Glutamatergic neuron (in vitro differentiated cells): ENCODE measurements around the gene PRSS12. TPM values are rescaled to one million over a fixed set of nuclear protein-coding genes. Genes with fewer than 3 reads are reported as not detected.

Experiments used
- DNase-seq: peaks from one replicate; pipeline ENCODE4 v3.0.0; 2022
- H3K27ac Mint-ChIP-seq: one replicate; pipeline ENCODE4 v1.8.0; 2020; ENCODE audit warnings: mild to moderate bottlenecking, mixed read lengths, inconsistent platforms; ENCODE audit not compliant: unreplicated experiment
- H3K27me3 Mint-ChIP-seq: one replicate; pipeline ENCODE4 v1.8.0; 2020; ENCODE audit warnings: mild to moderate bottlenecking, moderate library complexity, mixed read lengths, inconsistent platforms; ENCODE audit not compliant: unreplicated experiment
- H3K36me3 Mint-ChIP-seq: one replicate; pipeline ENCODE4 v1.8.0; 2020; ENCODE audit warnings: mild to moderate bottlenecking, mixed read lengths, inconsistent platforms; ENCODE audit not compliant: unreplicated experiment
- H3K4me1 Mint-ChIP-seq: one replicate; pipeline ENCODE4 v1.8.0; 2020; ENCODE audit warnings: mild to moderate bottlenecking, low read depth, mixed read lengths, inconsistent platforms; ENCODE audit not compliant: unreplicated experiment
- H3K4me3 Mint-ChIP-seq: one replicate; pipeline ENCODE4 v1.8.0; 2020; ENCODE audit warnings: mild to moderate bottlenecking, mixed read lengths, inconsistent platforms; ENCODE audit not compliant: unreplicated experiment
- H3K9me3 Mint-ChIP-seq: one replicate; pipeline ENCODE4 v1.8.0; 2020; ENCODE audit warnings: mild to moderate bottlenecking, moderate library complexity, mixed read lengths, inconsistent platforms; ENCODE audit not compliant: unreplicated experiment
- total RNA-seq: library from RNA; stranded (reverse); fragmentation: NEBNext Ultra II Directional; extraction: Animal tissue kit (Norgen Biotek cat#: 25700); gene quantifications from one replicate; pipeline ENCODE4 v1.2.1, GENCODE V29; 2021; ENCODE audit not compliant: unreplicated experiment
- TF ChIP-seq, protein P1 (sequence below): fragments of 200-600 bp; sonication (generic); IDR thresholded peaks from one replicate; pipeline ENCODE4 v1.5.0; 2021; ENCODE audit not compliant: partially characterized antibody, unreplicated experiment

Gene PRSS12
- total RNA-seq, 1 donor from 2014 or later = 113 TPM

GRCh38 chr4:118287711-118288451 is 64.9 kb downstream of the PRSS12 start:
- H3K4me1 Mint-ChIP-seq = peaks cover 7% of the 10 kb centered on the region
- no peaks in the 10 kb centered on the region for H3K9me3 Mint-ChIP-seq
- H3K27me3 Mint-ChIP-seq = no peaks in the 10 kb centered on the region
- H3K27ac Mint-ChIP-seq = no peak overlapping the region
- H3K36me3 Mint-ChIP-seq = no peaks in the 10 kb centered on the region
- TF ChIP-seq, protein P1, sequence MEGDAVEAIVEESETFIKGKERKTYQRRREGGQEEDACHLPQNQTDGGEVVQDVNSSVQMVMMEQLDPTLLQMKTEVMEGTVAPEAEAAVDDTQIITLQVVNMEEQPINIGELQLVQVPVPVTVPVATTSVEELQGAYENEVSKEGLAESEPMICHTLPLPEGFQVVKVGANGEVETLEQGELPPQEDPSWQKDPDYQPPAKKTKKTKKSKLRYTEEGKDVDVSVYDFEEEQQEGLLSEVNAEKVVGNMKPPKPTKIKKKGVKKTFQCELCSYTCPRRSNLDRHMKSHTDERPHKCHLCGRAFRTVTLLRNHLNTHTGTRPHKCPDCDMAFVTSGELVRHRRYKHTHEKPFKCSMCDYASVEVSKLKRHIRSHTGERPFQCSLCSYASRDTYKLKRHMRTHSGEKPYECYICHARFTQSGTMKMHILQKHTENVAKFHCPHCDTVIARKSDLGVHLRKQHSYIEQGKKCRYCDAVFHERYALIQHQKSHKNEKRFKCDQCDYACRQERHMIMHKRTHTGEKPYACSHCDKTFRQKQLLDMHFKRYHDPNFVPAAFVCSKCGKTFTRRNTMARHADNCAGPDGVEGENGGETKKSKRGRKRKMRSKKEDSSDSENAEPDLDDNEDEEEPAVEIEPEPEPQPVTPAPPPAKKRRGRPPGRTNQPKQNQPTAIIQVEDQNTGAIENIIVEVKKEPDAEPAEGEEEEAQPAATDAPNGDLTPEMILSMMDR = no peak
- H3K4me3 Mint-ChIP-seq = no peak overlapping the region
- no peak for DNase-seq

GRCh38 chr4:118286685-118287084 is 66.1 kb downstream of the PRSS12 start:
- no peak for DNase-seq
- no peaks in the 10 kb centered on the region for H3K27me3 Mint-ChIP-seq
- H3K4me1 Mint-ChIP-seq = peaks cover 17% of the 10 kb centered on the region
- no peaks in the 10 kb centered on the region for H3K9me3 Mint-ChIP-seq
- no peak overlapping the region for H3K27ac Mint-ChIP-seq
- TF ChIP-seq, protein P1 = no peak
- H3K4me3 Mint-ChIP-seq = no peak overlapping the region
- H3K36me3 Mint-ChIP-seq = no peaks in the 10 kb centered on the region

DNA sequence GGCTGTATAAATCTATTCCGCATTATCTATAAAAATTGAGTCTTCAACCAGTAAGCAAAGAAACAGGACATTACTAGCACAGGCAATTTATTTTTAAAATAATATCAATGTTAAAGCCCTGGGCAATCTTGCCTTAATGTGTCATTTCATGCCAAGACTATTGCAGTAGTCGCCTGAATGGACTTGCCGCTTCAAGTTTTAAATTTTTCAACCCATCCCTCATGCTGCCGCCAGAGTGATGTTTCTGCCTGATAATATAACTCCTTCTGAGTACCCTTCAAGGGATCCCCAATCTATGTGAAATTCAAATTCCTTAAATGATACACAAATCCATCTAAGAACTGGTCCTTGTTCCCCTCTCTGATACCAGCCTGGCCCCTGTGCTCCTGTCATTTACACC is 66.9 kb downstream of the PRSS12 start:
- TF ChIP-seq, protein P1 = no peak
- peaks cover 24% of the 10 kb centered on the region for H3K4me1 Mint-ChIP-seq
- peaks cover 2% of the 10 kb centered on the region for H3K27me3 Mint-ChIP-seq
- H3K27ac Mint-ChIP-seq = no peak overlapping the region
- no peaks in the 10 kb centered on the region for H3K36me3 Mint-ChIP-seq
- no peaks in the 10 kb centered on the region for H3K9me3 Mint-ChIP-seq
- H3K4me3 Mint-ChIP-seq = no peak overlapping the region
- no peak for DNase-seq

GRCh38 chr4:118284169-118284568 is 68.6 kb downstream of the PRSS12 start:
- TF ChIP-seq, protein P1 = no peak
- peaks cover 28% of the 10 kb centered on the region for H3K4me1 Mint-ChIP-seq
- no peaks in the 10 kb centered on the region for H3K36me3 Mint-ChIP-seq
- H3K27me3 Mint-ChIP-seq = peaks cover 2% of the 10 kb centered on the region
- H3K27ac Mint-ChIP-seq = no peak overlapping the region
- H3K4me3 Mint-ChIP-seq = no peak overlapping the region
- H3K9me3 Mint-ChIP-seq = peaks cover under 1% of the 10 kb centered on the region
- no peak for DNase-seq

- TF ChIP-seq, protein P1 = no peak
- H3K36me3 Mint-ChIP-seq = no peaks in the 10 kb centered on the region
- DNase-seq = no peak
- peaks cover 5% of the 10 kb centered on the region for H3K9me3 Mint-ChIP-seq
- peak overlapping the region; percentile 40 for H3K4me3 Mint-ChIP-seq
- peaks cover 28% of the 10 kb centered on the region for H3K4me1 Mint-ChIP-seq
- peak overlapping the region; percentile 88 for H3K27ac Mint-ChIP-seq
- H3K27me3 Mint-ChIP-seq = peaks cover 6% of the 10 kb centered on the region
These were observed 70.1 kb downstream of the PRSS12 start for GRCh38 chr4:118282692-118283091.
